Activated CD4-positive, CD25-positive, alpha-beta regulatory T cell treated with anti-CD3 and anti-CD28 coated beads, Interleukin-2, amount 50 U/mL, for 72 hours (primary cell): ENCODE measurements around the gene COL8A2.

Experiments
- DNase-seq: peaks from one replicate; pipeline ENCODE4 v3.0.0; 2021

The COL8A2 gene

GRCh38 chr1:36157115-36157903, 32.3 kb upstream of the COL8A2 start:
- DNase-seq, result no peak

- DNase-seq, result peak; percentile 63
Observed at GRCh38 chr1:36156329-36157114, 31.5 kb upstream of the COL8A2 start.

- peak; percentile 89 for DNase-seq
Observed at GRCh38 chr1:36155408-36156328, 30.6 kb upstream of the COL8A2 start, which contains the start of gene MAP7D1. Gene MAP7D1, plus strand, starts transcription at chr1:36156160. Its CDS starts 258 bp downstream, at chr1:36156418.

- DNase-seq, result no peak
Observed at GRCh38 chr1:36154765-36155407, 29.9 kb upstream of the COL8A2 start.

DNA sequence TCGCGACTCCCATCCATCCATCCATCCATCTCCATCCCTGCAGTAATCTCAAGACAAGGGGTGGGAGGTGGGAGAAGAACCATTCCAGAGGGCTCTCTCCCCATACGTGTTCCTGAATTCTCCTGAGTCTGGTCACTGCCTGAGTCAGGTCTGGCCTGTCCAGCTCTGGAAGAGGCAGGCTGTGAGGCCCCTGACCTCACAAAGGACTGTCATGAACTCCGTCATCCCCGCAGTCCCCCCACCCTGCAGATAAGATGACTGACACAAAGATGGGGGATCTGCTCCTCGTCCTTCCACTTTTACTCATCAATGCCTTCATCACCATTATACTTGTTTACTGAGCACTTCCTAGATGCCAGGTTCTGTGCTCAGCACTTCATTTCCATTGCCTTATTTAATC, 29.3 kb upstream of the COL8A2 start:
- DNase-seq, result no peak

DNA sequence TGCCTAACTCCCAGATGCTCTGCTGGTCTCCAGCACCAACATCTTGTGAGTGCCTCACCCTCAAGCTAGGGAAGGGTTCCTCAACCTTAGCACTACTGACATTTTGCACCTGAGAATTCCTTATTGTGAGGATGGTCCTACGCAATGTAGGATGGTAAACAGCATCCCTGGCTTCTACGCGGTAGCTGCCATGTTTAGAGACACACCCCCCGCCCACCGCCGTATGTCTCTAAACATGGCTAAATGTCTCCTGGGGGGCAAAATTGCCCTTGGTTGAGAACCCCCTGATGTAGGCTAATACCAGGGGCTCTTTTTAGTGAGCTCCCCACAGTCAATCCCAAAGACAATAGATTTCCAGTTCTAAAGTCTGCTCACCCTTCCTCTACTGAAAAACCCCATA, 28.5 kb upstream of the COL8A2 start:
- no peak for DNase-seq

DNA sequence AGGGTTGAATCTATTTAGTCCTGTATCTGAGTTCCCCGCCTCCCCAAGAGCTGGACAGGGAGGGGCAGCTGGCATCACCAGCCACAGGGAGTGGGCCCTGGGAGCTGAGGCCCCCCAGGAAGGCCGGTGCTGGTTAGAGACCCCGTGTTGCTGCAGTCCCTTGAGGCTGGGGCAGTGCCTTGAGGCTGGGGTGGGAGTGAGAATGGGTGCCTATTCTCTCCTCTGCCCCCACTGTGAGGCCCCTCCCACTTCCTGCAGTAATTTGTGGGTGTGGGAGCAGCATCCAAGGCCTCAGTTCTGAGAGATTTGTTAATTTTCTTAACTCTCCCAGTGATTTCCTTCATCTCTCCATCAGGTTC, 26.8 kb upstream of the COL8A2 start:
- DNase-seq, result peak; percentile 48

GRCh38 chr1:36151134-36151844, 26.3 kb upstream of the COL8A2 start:
- no peak for DNase-seq

- DNase-seq, result peak; percentile 77
Observed at GRCh38 chr1:36150296-36151133, 25.5 kb upstream of the COL8A2 start.

GRCh38 chr1:36149973-36150295, 24.9 kb upstream of the COL8A2 start:
- no peak for DNase-seq

GRCh38 chr1:36149237-36149972, 24.4 kb upstream of the COL8A2 start, which contains the start of gene TRAPPC3:
Gene TRAPPC3, minus strand, starts transcription at chr1:36149486. Its CDS starts 108 bp downstream, at chr1:36149378.
- DNase-seq, result peak; percentile 98

DNA sequence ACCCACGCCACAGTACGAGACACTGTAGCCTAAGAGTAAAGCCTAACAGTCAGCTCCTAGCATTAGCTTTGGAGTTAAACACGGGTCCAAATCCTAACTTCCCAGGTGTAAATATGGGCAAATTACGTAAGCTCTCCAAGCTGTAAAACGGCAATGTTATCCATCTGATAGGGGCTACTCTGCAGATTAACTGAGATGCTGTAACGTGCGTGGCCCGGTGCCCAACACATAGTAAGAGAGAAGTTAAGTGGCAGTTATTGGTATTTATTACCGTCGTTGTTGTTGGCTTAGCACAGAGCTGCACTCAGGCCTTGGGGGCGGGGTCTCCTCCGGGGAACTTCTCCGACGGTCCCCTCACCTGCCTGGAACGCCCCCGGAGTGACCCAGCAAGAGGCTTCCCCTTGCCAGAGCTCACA, 23.8 kb upstream of the COL8A2 start:
- no peak for DNase-seq

- no peak for DNase-seq
Observed at GRCh38 chr1:36144413-36144812, 19.4 kb upstream of the COL8A2 start.

GRCh38 chr1:36143424-36143823, 18.4 kb upstream of the COL8A2 start:
- DNase-seq, result no peak

DNA sequence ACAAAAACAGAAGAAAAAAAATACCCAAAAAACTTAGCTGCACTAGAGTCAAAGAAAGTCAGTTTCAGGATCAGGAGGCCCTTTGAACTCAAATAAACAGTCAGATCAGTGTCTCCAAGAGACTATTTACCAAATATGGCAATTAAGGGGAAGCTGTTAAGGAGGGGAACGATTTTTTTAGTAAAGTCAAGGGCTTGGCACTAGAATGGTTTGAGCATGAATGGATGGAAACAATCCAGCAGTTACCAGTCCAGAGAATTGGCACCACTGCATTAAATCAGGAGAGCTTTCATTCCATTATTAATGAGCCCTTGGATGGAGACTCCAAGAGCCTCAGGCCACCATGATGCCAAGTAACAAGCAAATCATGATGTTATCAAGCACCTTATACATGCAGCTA, 17.1 kb upstream of the COL8A2 start:
- DNase-seq, result no peak

- DNase-seq, result no peak
Observed at GRCh38 chr1:36139521-36139920, 14.5 kb upstream of the COL8A2 start.

GRCh38 chr1:36137776-36138175, 12.8 kb upstream of the COL8A2 start:
- DNase-seq, result no peak

DNA sequence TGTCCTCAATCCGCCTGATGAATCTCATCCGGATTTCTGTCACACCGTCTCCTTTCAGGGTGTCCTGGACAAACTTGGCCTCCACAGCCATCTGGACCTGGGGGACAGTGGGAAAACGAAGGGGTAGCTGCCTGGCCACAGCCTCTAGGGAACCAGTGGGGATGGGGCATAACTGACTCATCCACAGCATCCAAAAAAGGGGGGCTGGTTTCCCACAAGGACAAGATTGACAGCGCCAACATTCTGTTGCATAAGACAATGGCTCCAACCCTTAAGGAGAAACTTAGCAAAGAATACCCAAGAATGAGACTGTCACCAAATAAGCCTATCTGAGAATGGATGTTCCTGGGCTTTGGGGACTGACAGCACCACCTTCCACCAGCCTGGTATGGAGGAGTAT, 12.2 kb upstream of the COL8A2 start:
- DNase-seq, result no peak

GRCh38 chr1:36136535-36136934, 11.5 kb upstream of the COL8A2 start:
- no peak for DNase-seq

DNA sequence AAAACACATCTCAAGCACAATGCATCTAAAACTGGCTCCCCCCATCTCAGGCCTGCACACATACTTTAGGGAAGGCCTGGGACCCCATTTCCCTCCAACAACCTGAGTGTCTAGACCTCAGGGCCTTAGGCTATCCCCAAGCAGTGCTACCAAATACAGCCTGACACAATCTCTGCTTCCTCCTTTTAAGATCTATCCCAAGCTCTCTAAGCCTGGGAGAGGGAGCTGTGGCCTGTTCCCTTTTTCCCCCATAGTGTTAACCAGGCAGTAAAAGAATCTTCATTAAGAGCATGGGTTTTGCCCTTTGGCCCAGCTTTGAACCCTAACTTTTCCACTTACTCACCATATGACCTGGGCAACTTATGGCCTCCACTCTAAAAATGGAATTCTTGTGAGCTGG, 10.8 kb upstream of the COL8A2 start:
- no peak for DNase-seq
